ENCODE results near the gene BAIAP2L2.
"Not testable (repeated sequence)": the region's sequence is repeated elsewhere in the genome, so short reads cannot be mapped to it uniquely, and the experiment has no call there.

BAIAP2L2 gene

DNA sequence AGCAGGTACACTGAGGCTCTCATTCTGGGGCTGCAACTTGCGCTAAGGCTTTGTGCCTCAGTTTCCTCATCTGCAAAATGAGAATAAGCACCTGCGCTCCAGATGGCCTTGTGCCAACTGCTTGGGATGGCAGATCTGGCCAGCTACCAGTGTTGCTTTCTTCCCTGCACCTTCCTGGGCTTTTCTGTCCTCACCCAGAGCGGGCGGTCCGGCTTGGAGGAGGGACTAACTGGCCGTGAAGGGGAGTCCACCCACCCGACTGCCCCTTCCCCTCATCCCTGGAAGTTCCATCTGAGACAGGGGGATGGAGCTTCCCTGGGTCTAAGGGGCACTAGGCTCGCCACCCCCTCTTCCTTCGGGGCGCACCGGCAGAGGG, 30.0 kb downstream of the BAIAP2L2 start:
- no peak for FAIRE-seq

GRCh38 chr22:38079804-38080203, 30.7 kb downstream of the BAIAP2L2 start:
- FAIRE-seq = no peak

GRCh38 chr22:38079208-38079607, 31.3 kb downstream of the BAIAP2L2 start:
- FAIRE-seq = not testable (repeated sequence)

DNA sequence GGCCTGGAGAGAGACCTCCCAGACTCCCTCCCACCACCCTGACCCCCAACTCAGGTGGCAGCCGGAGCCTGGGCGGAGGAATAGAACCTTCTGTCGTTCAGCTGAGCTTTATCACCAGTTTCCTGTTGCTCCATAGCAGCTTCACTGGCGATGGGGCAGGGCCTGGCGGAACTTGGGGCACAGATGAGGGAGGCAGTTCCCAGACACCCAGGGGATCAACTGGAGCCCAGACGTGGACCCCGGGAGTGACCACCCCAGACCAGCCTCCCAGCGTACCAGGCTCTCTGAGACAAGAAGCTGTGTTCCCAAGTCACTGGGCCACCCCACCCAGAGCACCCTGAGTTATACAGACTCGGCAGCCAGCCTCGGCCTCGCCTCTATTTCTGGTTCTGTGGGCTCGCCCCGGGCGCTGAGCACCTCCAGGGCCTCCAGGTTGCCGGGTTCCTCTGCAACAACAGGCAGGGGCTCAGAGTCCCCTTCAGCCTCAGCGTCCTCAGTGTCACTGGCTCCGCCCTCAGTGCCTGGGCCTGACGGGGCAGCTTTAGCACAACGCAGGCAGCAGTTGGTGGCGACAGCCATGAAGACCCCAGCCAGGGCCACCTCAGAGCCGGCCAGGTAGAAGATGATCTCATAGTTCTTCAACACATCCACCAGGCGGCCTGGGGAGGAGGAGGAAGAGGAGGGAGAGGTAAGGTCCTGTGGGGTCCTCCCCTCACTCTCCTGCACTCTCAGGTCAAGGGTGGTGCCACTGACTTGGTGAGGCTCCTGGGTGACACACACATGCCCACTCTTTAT, 32.2 kb downstream of the BAIAP2L2 start:
- no peak for FAIRE-seq

DNA sequence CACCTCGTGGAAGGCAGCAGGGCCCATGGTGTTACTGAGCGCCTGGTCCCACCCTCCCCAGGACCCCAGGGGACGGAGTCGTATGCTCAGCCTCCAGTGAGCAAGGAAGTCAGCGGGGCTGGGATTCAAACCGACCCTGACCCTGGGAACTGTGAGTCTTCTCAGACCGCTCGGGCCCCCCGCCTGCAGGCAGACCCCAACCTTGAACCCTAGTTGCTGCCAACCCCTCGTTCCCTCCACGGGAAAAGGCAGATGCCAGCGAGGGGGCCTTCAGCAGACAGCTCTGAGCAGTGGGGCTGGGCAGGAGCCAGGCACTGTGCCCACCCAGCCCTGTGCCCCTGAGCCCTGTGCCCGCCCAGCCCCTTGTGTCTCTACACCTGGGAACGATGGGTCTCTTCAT, 32.9 kb downstream of the BAIAP2L2 start:
- FAIRE-seq = no peak

DNA sequence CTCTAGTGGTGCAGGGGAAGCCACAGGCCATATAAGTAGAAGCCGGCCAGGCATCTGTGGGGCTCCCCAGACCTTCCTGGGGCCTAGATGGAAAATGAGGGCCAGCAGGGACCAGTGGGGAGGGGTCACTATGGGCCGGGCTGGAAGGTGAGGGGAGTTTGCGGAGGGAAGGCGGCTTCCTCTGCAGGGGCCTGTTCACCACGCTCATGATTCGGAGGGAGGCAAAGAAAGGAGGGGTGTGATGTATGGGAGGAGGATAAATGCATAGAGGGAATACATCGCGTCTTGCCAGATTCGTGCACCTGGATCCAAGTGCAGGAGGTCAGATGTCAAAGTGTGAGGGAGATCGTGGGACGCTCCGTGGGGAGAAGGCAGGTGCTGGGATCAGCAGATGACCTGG, 33.4 kb downstream of the BAIAP2L2 start:
- no peak for FAIRE-seq

GRCh38 chr22:38075961-38076360, 34.5 kb downstream of the BAIAP2L2 start:
- FAIRE-seq = no peak

DNA sequence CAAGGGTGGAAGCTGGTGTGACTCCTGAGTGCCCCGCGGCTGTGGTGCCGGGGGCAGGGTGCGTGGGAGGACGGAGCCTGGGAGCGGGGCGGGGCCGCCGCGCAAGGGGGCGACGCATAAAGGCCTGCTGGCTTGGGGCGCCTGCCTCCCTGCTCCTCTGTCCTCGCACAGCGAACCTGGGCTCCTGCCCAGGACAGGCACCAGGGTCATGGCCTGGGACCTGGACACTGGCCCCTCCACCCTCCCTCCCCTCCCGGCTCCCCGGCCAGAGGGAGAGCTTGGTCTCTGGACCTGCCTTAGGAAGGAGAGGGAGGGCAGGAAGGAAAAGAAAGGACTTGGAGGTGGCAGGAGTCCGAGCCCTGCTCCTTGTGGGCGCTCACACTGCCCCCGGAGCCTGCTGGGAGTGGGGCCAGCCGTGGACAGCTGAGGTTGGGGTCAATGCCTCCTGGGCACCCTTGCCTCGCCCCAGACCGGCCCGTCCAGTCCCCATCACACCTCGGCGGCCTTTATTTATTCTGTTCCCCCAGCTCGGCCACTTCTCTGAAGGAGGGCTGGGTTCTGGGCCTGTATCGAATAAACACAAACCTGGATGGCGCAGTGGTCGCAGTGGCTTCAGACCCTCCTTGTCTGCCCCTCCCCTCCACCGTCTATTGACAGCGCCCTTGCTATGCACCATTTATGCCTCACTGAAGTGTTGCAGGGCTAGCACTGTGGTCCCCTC, 35.2 kb downstream of the BAIAP2L2 start:
- FAIRE-seq = no peak

- no peak for FAIRE-seq
Measured at GRCh38 chr22:38074181-38075104, 36.0 kb downstream of the BAIAP2L2 start.

DNA sequence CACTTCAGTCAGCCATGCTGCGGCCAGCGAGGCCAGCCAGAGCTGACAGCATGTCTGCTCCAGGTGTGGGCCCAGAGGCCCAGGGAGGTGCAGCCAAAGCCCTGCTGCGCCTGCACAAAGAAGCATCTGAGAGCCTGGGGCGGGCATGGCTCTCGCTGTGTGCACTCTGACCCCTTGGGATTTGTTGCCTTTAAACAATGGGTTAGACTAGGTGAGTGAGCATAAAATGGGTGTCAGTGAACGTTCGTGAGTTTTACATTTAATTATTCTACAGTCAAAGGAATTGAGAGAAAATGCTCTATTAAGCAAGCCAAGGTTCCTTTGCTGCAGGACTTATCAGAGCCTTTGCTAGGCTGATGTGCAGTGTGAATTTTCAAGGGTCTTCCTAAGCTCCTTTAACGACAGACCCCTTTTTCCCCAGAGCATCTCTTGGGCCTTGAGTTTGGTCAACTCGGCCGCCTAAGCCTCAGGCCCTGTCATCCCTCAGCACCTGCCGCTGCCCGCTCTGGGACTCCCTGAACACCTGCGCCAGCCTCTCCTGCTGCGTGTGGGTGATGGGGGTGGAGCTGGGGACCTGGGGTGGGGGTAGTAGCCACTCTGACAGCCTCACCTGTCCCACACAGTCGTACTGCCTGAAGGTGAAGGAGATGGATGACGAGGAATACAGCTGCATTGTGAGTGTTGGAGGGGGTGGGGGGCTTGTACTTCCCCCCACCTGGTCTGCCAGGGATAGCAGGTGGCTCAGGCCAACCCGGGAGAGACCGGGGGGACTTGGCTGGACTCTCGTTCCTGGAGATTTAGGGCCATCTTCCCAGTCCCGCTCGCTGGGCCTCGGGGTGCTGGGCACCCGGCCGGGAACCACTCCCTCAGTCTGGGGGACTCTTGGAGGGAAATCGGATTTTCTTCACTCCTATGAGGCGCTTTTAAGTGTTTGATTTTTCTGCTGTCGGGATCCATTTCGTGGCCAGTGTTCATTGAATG, 37.0 kb downstream of the BAIAP2L2 start:
- FAIRE-seq = no peak

DNA sequence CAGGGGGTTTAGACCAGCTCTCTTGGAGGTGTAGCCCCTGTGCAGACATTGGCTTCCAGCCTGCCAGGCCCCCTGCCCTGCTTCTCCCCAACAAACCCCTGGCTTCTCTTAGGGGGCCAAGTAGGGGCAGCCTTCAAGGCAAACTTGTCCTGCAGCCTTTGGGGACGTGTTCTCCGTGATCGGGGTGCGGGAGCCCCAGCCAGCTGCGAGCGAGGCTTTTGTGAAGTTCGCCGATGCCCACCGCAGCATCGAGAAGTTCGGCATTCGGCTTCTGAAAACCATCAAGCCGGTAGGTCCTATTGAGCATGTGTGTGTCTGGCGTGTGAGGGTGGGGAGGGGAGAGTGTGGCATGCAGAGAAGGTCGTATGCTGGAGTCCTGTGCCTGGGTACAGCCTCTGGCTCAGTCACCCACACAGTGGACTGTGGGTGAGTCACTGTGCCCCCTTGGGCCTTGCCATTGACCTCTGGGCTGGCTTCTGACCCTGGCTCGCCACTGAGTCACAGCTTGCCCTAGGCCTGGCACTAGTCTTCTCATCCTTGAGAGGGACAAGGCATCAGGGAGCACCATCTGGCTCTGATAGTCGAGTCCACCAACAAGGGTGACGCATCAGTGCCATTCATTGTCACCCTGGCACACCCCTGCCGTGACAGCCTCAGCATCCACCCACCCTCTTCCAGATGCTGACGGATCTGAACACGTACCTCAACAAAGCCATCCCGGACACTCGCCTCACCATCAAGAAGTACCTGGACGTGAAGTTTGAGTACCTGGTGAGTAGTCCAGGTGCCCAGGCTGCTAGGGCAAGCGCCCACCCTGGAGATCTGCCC, 37.9 kb downstream of the BAIAP2L2 start:
- no peak for FAIRE-seq

GRCh38 chr22:38071421-38072321, 38.8 kb downstream of the BAIAP2L2 start:
- FAIRE-seq = no peak

DNA sequence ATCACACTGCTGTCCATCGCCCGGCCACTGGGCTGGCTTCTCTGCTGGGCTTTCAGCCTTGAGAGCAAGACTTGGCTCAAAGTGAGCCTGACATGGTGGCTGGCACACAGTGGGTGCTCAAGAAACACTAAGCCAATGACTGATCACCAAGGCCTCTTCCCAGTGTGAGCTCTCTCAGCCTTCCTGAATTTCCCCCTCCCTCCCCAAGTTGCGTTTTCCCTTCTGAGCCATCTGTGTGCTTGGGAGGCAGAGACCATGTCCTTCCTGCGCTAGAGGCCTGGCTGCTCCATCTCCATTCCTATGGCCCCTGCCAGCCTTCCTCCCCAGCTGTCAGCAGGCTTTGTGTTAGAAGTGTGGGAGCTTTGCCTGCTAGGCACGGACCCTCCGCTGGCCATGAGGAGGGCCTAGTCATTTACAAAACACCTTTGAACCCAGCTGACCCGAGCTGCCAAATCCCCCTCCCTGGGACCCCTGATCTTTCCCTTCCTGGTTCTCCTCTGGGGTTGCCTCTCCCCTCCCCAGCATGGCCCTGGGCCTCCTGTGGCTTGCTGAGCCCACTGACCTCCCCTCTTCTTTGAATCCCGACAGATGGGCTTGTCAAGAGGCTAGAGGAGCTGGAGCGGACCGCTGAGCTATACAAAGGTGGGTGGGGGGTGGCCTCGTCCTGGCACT, 40.1 kb downstream of the BAIAP2L2 start:
- FAIRE-seq = no peak

DNA sequence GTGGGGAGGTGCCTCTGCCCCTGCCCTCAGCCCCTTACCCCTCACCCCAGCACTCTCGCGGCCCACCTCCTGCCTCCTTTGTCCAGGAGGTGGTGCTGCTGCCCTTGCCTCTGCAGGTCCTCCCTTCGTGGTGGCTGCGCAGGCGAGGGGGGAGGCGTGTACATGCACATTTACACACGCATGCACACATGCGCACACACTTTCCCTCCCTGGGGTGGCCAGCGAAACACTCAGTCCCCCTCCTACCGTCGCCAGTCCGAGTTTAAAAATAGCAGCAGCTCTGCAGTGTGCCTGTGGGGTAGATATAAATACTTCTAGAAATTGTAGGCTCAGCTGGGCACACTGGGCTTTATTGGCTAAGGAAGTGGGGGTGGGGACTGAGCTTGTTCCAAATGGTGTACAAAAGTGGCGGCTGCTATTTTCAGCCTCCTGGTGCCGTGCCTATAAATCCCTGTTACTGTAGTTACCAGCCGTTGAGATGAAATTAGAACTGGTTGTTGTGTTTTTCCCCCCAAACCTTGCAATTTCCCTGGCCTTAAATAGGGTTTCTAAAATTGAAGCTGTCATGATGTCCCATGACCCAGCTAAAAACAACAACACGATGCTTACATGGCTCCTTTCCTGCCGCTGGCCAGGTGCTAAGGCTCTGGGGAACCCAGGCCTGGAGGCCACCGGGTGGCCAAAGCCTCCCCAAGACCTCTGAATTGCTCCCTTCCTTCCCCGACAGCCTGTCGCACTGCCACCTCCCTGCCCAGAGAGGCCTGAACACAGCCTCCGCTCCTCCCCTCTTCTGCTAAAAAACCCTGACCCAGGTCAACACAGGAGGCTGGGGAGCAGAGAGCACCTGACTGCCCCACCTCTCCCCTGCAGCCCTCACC, 40.9 kb downstream of the BAIAP2L2 start:
- FAIRE-seq = no peak

GRCh38 chr22:38068641-38069371, 41.7 kb downstream of the BAIAP2L2 start:
- no peak for FAIRE-seq

- FAIRE-seq = no peak
Measured at GRCh38 chr22:38067761-38068360, 42.6 kb downstream of the BAIAP2L2 start.

- FAIRE-seq = no peak
Measured at GRCh38 chr22:38067028-38067415, 43.5 kb downstream of the BAIAP2L2 start.
